GM12873 (cell line): Measurements from ENCODE around the gene HEG1.

Experiments
- TF ChIP-seq, protein P1 (sequence below): IDR thresholded peaks from 2 replicates; pipeline ENCODE4 v1.5.1; 2012; ENCODE audit warnings: low read depth, mild to moderate bottlenecking, moderate library complexity, low read length, control low read depth; ENCODE audit not compliant: insufficient read depth; ENCODE audit errors: missing control alignments

The HEG1 gene

GRCh38 chr3:125042725-125043406, 12.9 kb downstream of the HEG1 start:
- TF ChIP-seq, protein P1, sequence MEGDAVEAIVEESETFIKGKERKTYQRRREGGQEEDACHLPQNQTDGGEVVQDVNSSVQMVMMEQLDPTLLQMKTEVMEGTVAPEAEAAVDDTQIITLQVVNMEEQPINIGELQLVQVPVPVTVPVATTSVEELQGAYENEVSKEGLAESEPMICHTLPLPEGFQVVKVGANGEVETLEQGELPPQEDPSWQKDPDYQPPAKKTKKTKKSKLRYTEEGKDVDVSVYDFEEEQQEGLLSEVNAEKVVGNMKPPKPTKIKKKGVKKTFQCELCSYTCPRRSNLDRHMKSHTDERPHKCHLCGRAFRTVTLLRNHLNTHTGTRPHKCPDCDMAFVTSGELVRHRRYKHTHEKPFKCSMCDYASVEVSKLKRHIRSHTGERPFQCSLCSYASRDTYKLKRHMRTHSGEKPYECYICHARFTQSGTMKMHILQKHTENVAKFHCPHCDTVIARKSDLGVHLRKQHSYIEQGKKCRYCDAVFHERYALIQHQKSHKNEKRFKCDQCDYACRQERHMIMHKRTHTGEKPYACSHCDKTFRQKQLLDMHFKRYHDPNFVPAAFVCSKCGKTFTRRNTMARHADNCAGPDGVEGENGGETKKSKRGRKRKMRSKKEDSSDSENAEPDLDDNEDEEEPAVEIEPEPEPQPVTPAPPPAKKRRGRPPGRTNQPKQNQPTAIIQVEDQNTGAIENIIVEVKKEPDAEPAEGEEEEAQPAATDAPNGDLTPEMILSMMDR = no peak

- TF ChIP-seq, protein P1 = no peak
Observed at GRCh38 chr3:125039131-125040100, 16.4 kb downstream of the HEG1 start.

- TF ChIP-seq, protein P1 = no peak
Observed at GRCh38 chr3:125037498-125038150, 18.2 kb downstream of the HEG1 start.

GRCh38 chr3:125035217-125035616, 20.6 kb downstream of the HEG1 start:
- TF ChIP-seq, protein P1 = no peak

DNA sequence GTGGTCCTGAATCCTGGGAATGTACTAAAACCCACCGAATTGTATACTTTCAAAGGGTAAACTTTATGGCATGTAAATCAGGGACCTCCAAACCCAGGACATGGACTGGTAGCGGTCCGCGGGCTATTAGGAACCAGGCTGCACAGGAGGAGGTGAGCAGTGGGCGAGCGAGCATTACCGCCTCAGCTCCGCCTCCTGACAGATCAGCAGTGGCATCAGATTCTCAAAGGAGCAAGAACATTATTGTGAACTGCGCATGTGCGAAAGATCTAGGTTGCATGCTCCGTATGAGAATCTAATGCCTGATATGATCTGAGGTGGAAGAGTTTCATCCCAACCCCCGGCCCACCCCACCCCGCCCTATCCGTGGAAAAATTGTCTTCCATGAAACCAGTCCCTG, 22.2 kb downstream of the HEG1 start:
- TF ChIP-seq, protein P1 = no peak

GRCh38 chr3:125033135-125033534, 22.7 kb downstream of the HEG1 start:
- TF ChIP-seq, protein P1 = no peak

- TF ChIP-seq, protein P1 = no peak
Observed at GRCh38 chr3:125032683-125033082, 23.1 kb downstream of the HEG1 start.
